Left forelimb (tissue), 1 donor: ENCODE measurements around the gene CNTNAP2.
A peak's percentile ranks its signal among the peaks of the same experiment; 100 is the strongest.
"Not testable (repeated sequence)": the region's sequence is repeated elsewhere in the genome, so short reads cannot be mapped to it uniquely, and the experiment has no call there.

Source experiments
- DNase-seq: peaks from one replicate; pipeline ENCODE4 v3.0.0-alpha.2; 2018; ENCODE audit warnings: low spot score

The CNTNAP2 gene

GRCh38 chr7:148028165-148028564 lies 1911.6 kb downstream of the CNTNAP2 start:
- DNase-seq: no peak

- DNase-seq: no peak
These were observed 1914.4 kb downstream of the CNTNAP2 start for GRCh38 chr7:148031019-148031418.

GRCh38 chr7:148031811-148032210 lies 1915.2 kb downstream of the CNTNAP2 start:
- DNase-seq: no peak

- DNase-seq: no peak
These were observed 1919.3 kb downstream of the CNTNAP2 start for GRCh38 chr7:148035950-148036349.

- DNase-seq: no peak
These were observed 1920.4 kb downstream of the CNTNAP2 start for GRCh38 chr7:148037044-148037443.

GRCh38 chr7:148041156-148041555 lies 1924.6 kb downstream of the CNTNAP2 start:
- DNase-seq: no peak

GRCh38 chr7:148042935-148043631 lies 1926.5 kb downstream of the CNTNAP2 start:
- no peak for DNase-seq

- DNase-seq: no peak
These were observed 1927.6 kb downstream of the CNTNAP2 start for GRCh38 chr7:148044173-148044572.

- no peak for DNase-seq
These were observed 1928.9 kb downstream of the CNTNAP2 start for GRCh38 chr7:148045521-148045920.

GRCh38 chr7:148049068-148049467 lies 1932.5 kb downstream of the CNTNAP2 start:
- no peak for DNase-seq

GRCh38 chr7:148050492-148051158 lies 1934.0 kb downstream of the CNTNAP2 start:
- no peak for DNase-seq

GRCh38 chr7:148056406-148056805 lies 1939.8 kb downstream of the CNTNAP2 start:
- DNase-seq: no peak

- DNase-seq: no peak
These were observed 1941.5 kb downstream of the CNTNAP2 start for GRCh38 chr7:148058092-148058491.

- DNase-seq: no peak
These were observed 1942.2 kb downstream of the CNTNAP2 start for GRCh38 chr7:148058753-148059152.

GRCh38 chr7:148060724-148061123 lies 1944.1 kb downstream of the CNTNAP2 start:
- DNase-seq: no peak

GRCh38 chr7:148078111-148078510 lies 1961.5 kb downstream of the CNTNAP2 start:
- DNase-seq: not testable (repeated sequence)

GRCh38 chr7:148079206-148080080 lies 1962.8 kb downstream of the CNTNAP2 start:
- DNase-seq: no peak

GRCh38 chr7:148083448-148083847 lies 1966.8 kb downstream of the CNTNAP2 start:
- no peak for DNase-seq

GRCh38 chr7:148084138-148084537 lies 1967.5 kb downstream of the CNTNAP2 start:
- peak; percentile 73 for DNase-seq

- DNase-seq: no peak
These were observed 1975.3 kb downstream of the CNTNAP2 start for GRCh38 chr7:148091882-148092281.

GRCh38 chr7:148093375-148094166 lies 1977.0 kb downstream of the CNTNAP2 start:
- no peak for DNase-seq

GRCh38 chr7:148095066-148095465 lies 1978.5 kb downstream of the CNTNAP2 start:
- no peak for DNase-seq
